Testis (tissue), 3 donors: ENCODE results near the gene SLC23A2. TPM values are rescaled to one million over a fixed set of nuclear protein-coding genes. Genes with fewer than 3 reads are reported as not detected.
A peak's percentile ranks its signal among the peaks of the same experiment; 100 is the strongest.

Source experiments
- DNase-seq: peaks from one replicate; pipeline ENCODE4 v3.0.0-alpha.2; 2019
- H3K27ac ChIP-seq, 2 donors: fragments of 200-600 bp; sonication (generic); one replicate each; pipeline ENCODE4 v1.5.1; 2019
- H3K27me3 ChIP-seq: fragments of 200-600 bp; sonication (generic); one replicate; pipeline ENCODE4 v1.5.1; 2019
- H3K36me3 ChIP-seq: fragments of 200-600 bp; sonication (generic); one replicate; pipeline ENCODE4 v1.5.1; 2017; ENCODE audit warnings: low read depth; ENCODE audit errors: missing control alignments
- H3K4me1 ChIP-seq: fragments of 200-600 bp; sonication (generic); one replicate; pipeline ENCODE4 v1.5.1; 2019
- H3K4me3 ChIP-seq, 2 donors: fragments of 200-600 bp; sonication (generic); one replicate each; pipeline ENCODE4 v1.5.1; 2017 to 2019
- H3K9me3 ChIP-seq: fragments of 200-600 bp; sonication (generic); one replicate; pipeline ENCODE4 v1.5.1; 2017
- CTCF ChIP-seq, 3 experiments: fragments of 450-650 bp in 2 of 3; fragments of 200-600 bp in 1 of 3; sonication (generic) in 1 of 3; IDR thresholded peaks; one replicate each; pipeline ENCODE4 v1.5.1; 2016 to 2019; ENCODE audit warnings: antibody characterized with exemption in 3 of 3, mild to moderate bottlenecking in 2 of 3, moderate library complexity in 1 of 3
- POLR2A ChIP-seq: fragments of 450-650 bp; IDR thresholded peaks from one replicate; pipeline ENCODE4 v1.6.1; 2017; ENCODE audit warnings: antibody characterized with exemption, mild to moderate bottlenecking, moderate library complexity
- WGBS, 2 donors: methylation state at CpG; one replicate each; pipeline ENCODE4 v1.1.5; 2018; 5-methylcytosine and 5-hydroxymethylcytosine counted together
- intact Hi-C: fragments of 100-400 bp; cut with DNase I; formaldehyde crosslinking; loops from one replicate; pipeline ENCODE4 v1.15.1; 2023; ENCODE audit warnings: low total_unique reads
- polyA plus RNA-seq: library from polyadenylated mRNA; stranded (reverse); fragments of 350-450 nt; fragmentation: Illumina TruSeq; extraction: RNeasy Lipid Tissue Mini Kit (QIAGEN cat#74804); gene quantifications from one replicate; pipeline ENCODE4 v1.2.3, GENCODE V29; 2014; ENCODE audit warnings: low read depth, low replicate concordance; ENCODE audit not compliant: insufficient read depth
- total RNA-seq, 2 donors: library from RNA; depleted of rRNA; stranded (reverse); fragments of >200 nt; gene quantifications; one replicate each; pipeline ENCODE4 v1.2.3, GENCODE V29; 2016

Gene SLC23A2
- total and polyA plus RNA-seq, 3 donors from 2014 or later = 23.6 to 49.3 (median 40.7) TPM

DNA sequence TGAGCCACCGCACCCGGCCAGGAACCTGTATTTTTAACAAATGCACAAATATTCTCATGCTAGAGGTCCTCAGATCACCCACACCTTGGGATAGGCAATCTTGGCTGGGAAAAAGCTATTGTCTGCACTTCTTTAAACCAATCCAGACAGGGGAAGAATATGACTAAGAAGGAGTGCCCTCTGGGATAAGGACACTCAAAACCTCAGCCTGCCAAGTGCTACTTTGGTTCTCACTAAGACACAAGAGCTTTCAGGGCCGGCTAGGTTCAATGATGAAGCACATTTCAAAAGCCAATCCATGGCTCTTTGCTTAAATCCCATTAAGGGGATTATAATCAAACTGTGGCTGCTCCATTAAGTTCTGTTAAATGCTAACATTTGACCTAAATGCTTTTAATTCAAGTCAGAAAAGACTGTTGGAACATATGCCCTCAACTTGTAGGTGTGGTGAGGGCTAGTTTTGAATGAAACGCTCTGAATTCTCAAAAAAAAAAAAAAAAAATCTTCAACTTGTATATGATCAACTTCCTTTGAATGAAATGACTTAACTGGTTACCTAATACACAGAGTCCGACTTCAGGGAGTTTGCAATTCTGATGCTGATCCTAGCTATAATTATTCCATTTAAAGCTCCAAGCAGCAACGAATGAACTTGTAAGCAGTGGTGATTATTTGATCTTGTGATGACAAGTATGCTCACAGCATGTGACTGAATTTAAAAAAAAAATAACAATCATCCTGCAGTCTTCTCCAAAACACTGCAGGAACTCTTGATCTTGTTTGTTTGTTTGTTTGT is 56.6 kb downstream of the SLC23A2 start:
- DNase-seq = no peak
- Histone ChIP-seq H3K4me1 (peaks cover 19% of the 10 kb centered on the region), H3K9me3 (no peaks in the 10 kb centered on the region), H3K27me3 (no peaks in the 10 kb centered on the region), H3K4me3 (no peak overlapping the region), H3K27ac (no peak overlapping the region), H3K36me3 (no peaks in the 10 kb centered on the region)
- TF ChIP-seq CTCF (IDR thresholded peaks at IDR 0.05) (no peak), POLR2A (no peak)
- 80 to 82% methylated on average over 6 of the region's 6 CpGs for WGBS, 2 donors
- intact Hi-C loops = no loop called here

DNA sequence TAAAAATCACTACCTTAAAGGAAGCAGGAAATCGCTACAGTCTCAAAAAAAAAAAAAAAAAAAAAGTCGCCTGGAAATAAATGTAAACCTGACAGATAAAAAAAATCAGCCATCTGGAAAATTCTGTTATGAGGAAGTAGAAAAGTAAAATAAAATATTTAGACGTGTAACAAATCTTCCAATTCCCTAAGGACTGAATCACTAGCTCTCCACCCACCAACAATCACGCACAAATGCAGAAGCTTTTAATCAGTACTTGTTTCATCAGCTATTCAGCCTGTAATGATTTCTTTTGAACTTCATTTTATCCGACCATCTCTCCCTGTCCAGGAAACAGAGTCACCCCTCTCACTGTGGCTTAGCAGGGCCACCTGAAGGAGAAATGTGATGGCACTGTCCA is 59.0 kb downstream of the SLC23A2 start:
- WGBS, 2 donors = 37 to 38% methylated on average over 5 of the region's 5 CpGs
- no peak overlapping the region for H3K4me3 ChIP-seq
- no peaks in the 10 kb centered on the region for H3K9me3 ChIP-seq
- no peak for TF ChIP-seq POLR2A
- no peak for TF ChIP-seq CTCF (IDR thresholded peaks at IDR 0.05)
- intact Hi-C loops = no loop called here
- H3K4me1 ChIP-seq = peaks cover 14% of the 10 kb centered on the region
- H3K27me3 ChIP-seq = no peaks in the 10 kb centered on the region
- no peak overlapping the region for H3K27ac ChIP-seq
- H3K36me3 ChIP-seq = no peaks in the 10 kb centered on the region
- no peak for DNase-seq

DNA sequence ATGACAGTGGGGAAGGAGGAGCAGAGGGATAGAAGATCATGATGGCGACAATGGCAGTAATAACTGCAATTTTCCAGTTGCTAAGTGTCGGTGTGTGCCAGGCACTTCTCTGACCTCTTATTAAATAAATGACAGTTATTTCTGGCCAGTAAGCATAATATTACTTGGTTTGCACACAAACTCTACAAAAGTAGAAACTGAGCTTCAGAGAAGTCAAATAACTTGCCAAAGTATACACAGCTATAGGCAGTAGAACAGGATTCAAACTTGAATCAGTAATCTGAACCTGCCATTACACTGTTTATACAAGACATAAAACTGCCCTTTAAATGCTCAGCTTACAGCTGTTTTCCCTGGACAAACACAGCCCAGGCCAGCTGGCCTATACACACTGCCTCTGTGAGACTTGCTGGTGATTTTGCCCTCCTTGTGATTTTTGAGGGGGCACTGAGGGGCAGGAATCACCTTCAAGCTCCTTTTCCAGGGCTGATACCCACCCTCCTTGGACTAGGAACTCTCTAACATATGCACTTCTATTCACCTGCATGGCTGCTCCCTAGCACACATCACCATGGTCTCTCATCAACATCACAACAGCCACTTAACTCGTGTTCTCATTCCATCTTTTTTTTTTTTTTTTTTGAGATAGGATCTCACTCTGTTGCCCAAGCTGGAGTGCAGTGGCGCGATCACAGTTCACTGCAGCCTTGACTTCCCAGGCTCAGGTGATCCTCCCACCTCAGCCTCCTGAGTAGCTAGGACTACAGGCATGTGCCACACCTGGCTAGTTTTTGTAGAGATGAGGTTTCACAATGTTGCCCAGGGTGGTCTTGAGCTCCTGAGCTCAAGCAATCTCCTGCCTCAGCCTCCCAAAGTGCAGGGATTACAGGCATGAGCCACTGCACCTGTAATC is 63.6 kb downstream of the SLC23A2 start:
- Histone ChIP-seq H3K9me3 (no peaks in the 10 kb centered on the region), H3K4me1 (peaks cover 20% of the 10 kb centered on the region), H3K4me3 (no peak overlapping the region), H3K36me3 (no peaks in the 10 kb centered on the region), H3K27me3 (no peaks in the 10 kb centered on the region), H3K27ac (peak overlapping the region in 1 of 2 donors; percentile 62)
- intact Hi-C loops = no loop called here
- TF ChIP-seq POLR2A (no peak), CTCF (IDR thresholded peaks at IDR 0.05) (no peak)
- no peak for DNase-seq
- WGBS, 2 donors = 46 to 76% methylated on average over 5 of the region's 5 CpGs

- DNase-seq = no peak
- H3K4me3 ChIP-seq = no peak overlapping the region
- intact Hi-C loops = no loop called here
Observed at GRCh38 chr20:4936851-4937406, 64.4 kb downstream of the SLC23A2 start.

More at GRCh38 chr20:4936851-4937406, 64.4 kb downstream of the SLC23A2 start:
- no peaks in the 10 kb centered on the region for H3K36me3 ChIP-seq
- no peaks in the 10 kb centered on the region for H3K9me3 ChIP-seq
- TF ChIP-seq POLR2A = no peak
- TF ChIP-seq CTCF (IDR thresholded peaks at IDR 0.05) = no peak
- no peaks in the 10 kb centered on the region for H3K27me3 ChIP-seq
- H3K27ac ChIP-seq = peak overlapping the region in 1 of 2 donors; percentile 62
- WGBS, 2 donors = 26 to 41% methylated on average over 12 of the region's 12 CpGs
- H3K4me1 ChIP-seq = peaks cover 18% of the 10 kb centered on the region
